Forelimb muscle (tissue), 1 donor: ENCODE results near the gene FHOD3. TPM values are rescaled to one million over a fixed set of nuclear protein-coding genes. Genes with fewer than 3 reads are reported as not detected.

Source experiments
- DNase-seq: peaks from one replicate; pipeline ENCODE4 v3.0.0-alpha.2; 2013; ENCODE audit warnings: low read depth
- polyA plus RNA-seq: library from polyadenylated mRNA; unstranded; fragments of 120-200 nt; gene quantifications from one replicate; pipeline ENCODE4 v1.2.1, GENCODE V29; 2013; ENCODE audit not compliant: insufficient read length

Gene FHOD3
- polyA plus RNA-seq, 1 donor = 30.8 TPM

DNA sequence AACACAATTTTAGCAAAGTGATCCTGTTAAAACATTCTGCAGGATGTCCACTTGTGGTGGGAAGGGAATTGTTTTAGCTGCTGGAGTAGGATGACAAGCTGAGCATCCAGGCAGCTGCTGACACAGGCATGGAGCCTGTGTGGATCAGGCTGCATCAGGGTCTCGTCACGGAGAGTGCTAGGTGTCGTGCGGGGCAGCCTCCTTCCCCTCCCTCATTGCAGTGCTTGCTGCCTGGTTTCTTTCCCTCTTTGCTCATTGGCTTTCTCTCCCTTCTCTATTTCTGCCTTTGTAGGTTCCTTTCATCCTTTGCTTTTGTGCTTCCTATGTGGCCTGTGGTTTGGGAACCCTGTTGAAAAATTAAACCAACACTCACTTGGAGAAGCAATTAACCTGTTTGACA, 358.4 kb downstream of the FHOD3 start:
- DNase-seq = no peak

DNA sequence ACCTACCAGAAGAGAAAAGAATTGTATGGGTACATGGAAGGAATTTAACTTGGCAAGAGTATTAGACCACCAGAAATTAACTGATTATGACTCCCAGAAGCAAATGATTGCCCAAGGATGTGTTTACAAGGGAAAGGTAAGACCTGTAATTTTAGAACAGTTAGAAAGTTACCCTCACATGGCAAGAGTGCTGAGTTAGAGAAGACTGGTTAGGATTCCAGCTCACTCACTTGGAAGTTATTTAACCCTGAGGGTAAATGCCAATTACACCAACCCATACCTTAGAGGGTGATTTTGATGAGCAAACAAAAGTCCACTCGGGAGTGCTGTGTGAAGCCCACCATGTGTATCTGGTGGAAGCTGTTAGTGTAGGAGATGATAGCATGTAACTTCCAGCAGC, 361.1 kb downstream of the FHOD3 start:
- no peak for DNase-seq

DNA sequence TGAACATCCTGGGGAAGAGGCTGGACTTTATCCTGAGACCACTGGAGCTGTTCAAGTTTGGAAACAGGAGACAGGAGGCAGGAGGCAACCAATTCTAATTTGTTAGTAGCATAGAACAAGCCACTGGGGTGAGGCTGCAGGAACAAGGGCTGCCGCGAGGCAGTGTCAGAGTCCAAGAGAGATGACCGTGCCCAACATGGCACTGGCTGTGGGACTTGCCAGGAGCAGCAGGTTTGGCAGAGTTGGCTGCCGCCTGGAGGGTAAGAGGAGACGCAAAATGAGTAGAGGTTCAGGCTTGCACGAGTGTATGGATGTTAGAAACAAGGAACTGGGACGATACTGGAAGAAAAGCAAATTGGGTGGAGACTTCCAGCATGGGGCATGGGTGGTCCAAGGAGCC, 362.8 kb downstream of the FHOD3 start:
- DNase-seq = no peak

DNA sequence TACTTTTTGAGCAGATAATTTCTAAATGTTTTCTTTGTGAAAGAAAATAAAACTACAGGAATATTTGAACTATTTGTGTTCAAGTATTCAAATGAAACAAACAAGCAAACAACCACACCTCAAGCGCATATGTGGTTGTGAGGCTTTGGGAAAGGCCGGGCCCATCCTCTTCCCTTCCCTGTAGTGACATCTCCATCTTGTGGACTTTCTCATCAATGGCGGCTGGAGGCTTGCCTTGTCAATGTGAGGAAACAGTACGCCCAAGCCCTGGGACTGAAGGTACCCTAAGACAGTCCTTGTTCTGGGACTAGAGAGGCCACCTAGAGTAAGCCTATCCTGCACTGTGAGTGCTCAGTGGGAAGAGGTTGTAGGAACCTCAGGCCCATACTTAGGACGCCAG, 364.5 kb downstream of the FHOD3 start:
- DNase-seq = no peak

DNA sequence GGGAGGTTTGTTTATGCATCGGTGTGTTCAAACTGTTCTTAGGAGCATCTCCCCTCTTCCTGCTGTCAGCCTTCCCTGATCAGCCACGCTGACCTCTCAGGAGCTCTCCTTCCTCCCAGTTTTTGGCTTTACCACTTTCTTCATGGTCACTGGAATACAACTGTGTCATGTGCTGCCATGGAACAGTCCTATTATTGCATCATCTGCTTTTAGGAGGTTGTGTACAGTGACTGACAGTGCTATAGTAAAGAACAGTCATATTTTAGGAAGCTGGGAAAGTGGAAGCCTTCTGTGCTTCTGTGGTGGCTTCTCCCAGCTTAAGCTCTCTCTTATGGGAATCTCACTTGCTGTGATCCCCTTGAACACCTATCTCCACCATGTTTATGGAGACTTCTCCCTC, 365.8 kb downstream of the FHOD3 start:
- DNase-seq = no peak

DNA sequence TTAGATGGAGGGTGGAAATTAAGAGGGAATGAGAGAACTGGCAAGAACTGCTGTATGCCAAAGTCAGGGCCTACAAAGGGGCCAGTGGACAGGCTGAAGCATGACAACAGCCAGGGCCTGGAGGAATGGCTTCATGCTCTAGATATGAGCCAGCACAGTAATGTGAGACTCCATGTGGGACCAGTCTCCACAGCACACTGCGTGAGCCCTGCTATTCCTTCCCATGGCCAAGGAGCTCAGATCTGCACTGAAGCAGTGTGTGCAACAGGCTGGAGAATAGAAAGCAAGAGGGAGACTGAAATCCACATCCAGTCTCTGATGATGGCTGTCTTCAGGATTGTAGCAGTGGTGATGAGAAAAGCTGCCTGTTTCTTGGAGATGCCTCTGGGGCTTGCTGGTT, 368.4 kb downstream of the FHOD3 start:
- DNase-seq = no peak

DNA sequence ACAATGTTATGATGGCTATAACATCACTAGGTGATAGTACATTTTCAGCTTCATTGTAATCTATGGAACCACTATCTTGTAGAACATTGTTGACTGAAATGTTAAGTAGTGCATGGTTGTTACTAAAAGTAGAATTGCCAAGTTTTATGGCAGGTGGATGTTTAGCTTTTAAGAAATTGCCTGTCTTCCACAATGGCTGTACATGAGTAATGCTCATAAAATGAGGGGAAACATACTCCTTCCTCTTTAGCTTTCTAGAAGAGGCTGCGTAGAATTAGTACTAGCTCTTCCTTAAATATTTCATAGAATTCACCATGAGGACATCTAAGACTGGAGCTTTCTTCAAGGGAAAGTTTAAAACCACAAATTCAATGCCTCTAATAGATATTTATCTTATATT, 370.3 kb downstream of the FHOD3 start:
- no peak for DNase-seq

DNA sequence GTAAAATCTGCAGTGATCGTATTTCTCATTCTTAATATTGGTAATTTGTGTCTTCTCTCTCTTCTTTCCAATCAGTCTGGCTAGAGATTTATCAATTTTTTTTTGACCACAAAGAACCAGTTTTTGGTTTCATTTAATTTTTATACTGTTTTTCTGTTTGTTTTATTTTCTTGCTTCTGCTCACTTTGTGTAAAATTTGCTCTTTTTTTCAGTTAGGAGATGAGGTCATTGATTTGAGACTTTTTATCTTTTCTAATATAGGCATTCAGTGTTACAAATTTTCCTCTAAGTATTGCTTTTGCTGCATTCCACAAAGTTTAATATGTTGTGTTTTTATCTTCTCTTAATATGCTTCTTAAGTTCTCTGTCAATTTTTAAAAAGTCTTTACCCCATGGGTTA, 370.8 kb downstream of the FHOD3 start:
- no peak for DNase-seq

DNA sequence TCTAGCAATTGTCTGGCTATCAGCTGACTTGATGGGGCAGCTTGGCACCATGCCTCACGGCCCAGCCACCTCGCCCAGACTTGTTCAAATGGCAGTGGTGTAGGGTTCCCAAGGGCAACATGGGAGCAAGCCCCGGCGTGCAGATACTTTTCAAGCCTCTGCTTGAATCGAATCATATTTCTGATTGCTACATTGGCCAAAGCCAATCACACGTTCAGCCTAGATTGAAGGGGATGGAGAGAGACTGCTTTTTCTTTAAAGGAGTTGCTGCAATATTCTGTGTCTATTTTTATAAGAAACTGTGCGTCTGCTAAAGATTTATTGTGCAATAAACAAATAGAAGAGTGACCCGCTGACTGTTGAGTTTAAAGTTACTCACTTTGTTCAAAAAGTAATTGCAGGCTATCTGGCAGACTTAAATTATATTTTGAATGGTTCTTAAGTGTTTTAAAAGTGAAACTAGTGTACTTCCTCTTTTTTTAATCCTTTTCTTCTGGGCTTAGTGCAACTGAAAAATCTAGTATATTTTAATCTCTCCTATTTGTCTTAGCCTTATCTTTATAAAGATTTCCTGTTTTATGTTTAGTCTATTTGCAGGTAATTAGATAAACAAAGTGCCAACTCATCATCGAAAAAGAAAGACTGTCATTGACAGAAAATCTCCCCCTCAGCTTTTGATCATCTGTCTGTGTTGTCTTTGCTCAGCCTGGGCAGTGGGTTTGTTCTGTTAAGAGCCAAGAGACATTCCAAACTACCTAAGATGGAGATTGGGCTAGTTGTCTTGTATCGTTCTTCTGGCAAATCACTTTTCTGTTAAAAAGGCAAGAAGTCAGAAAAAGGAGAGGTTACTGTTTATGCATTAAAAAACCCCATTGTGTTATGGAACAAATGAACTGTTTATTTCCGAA, 375.2 kb downstream of the FHOD3 start:
- DNase-seq = no peak

DNA sequence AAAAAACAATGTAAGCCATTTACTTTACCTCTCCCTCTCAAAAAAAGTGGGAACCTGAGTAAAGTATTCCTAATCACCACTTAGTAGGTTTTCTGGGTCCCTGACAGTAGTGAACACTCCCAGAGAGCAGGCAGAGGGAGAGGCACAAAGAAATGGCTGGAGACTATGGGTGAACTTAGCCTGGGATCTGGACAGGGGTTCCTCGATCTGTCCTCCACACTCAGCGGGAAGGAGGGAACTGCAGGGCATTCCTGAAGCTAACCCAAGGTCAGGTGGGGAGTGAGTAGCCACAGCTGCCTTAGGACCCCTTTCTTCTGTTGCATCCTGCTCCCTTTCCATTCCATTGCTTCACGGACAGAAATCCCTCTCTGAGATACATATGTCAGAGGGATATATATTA, 375.9 kb downstream of the FHOD3 start:
- DNase-seq = no peak

DNA sequence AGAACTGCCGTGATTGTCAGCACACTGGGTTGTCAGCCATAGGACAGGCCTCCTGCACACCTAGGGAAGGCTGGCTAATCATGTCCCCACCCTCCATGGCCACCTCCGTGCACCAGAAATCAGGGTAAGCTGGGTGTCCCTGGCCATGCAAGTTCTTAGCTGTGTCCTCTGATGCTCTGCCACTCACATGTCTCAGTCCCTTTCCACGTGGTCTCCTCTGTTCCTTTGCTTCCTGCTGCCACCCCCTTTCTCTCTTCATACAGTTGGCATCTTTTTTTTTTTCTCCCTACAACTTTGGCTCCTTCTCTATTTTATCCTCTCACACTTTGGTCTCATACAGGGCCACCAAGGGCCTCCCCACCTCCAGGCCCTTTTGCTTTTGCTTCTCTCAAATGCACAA, 377.6 kb downstream of the FHOD3 start:
- DNase-seq = no peak

DNA sequence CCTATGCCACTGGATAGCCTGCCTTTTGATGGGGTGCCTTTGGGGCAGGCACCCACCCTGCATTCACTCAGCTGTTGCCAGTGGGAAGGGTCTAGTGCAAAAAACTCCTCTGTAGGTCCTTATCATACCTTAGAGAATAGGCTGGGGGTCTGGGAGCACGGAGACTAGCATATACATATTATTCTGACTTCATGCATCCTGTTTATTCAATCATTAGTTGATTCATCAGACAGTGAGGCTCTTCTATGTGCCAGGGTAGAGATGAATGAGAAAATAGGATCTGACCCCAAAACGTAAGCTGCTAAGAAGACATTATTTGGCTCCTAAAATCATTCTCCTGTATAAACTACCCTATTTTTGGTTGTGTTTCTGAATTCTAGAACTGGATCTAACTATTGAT, 378.0 kb downstream of the FHOD3 start:
- DNase-seq = no peak

DNA sequence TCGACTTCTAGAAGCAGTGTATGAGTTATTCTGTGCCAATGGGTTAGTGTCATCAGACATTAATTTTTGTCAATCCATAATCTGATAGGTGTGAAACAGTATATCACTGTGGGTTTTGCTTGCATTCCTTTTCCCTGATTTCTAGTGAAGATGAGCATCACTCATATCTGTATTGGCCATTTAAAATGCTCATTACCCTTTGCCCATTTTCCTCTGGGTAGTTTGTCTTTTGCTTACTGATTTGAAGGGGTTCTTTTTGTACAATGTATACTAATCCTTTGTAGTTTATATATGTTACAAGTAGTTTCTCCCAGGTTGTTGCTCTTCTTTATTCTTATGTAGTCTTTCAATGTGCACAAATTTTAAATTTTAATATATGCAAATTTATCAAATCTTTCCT, 379.1 kb downstream of the FHOD3 start:
- DNase-seq = no peak

DNA sequence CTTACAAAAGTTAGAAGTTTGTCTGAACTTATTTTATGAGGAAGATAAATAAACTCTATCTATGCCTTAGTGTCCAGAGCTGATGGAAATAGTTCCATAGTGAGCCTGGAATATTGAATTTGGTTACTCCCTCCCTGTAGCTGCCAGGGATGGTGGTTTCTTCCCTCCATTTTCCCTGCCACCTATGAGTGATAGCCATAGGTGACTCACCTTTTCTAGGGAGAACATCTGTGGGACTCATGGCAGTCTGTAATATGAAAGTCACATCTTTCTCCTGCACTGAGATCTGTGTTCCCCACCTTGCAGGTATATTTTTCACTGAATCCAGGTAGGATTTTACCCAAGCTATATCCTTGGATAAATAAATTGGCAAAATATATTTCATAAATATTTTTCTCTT, 382.5 kb downstream of the FHOD3 start:
- DNase-seq = no peak

DNA sequence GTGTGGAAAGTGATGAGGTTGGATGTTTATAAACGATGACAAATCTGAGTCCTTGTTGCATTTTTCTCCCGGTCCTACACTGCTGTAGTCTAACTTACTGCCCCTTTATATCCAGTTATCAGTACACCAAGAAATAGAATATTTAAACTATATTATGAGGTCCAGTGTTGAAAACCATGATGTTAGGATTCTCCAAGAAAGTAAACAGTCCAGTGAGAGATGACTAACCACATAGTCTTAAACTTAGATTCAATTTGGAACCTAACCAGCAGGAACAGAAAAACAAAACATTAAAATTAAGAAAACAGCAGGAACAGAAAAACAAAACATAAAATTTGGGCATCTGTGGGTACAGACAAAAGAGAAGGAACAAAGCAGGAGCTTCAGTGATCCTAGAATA, 388.1 kb downstream of the FHOD3 start:
- no peak for DNase-seq

DNA sequence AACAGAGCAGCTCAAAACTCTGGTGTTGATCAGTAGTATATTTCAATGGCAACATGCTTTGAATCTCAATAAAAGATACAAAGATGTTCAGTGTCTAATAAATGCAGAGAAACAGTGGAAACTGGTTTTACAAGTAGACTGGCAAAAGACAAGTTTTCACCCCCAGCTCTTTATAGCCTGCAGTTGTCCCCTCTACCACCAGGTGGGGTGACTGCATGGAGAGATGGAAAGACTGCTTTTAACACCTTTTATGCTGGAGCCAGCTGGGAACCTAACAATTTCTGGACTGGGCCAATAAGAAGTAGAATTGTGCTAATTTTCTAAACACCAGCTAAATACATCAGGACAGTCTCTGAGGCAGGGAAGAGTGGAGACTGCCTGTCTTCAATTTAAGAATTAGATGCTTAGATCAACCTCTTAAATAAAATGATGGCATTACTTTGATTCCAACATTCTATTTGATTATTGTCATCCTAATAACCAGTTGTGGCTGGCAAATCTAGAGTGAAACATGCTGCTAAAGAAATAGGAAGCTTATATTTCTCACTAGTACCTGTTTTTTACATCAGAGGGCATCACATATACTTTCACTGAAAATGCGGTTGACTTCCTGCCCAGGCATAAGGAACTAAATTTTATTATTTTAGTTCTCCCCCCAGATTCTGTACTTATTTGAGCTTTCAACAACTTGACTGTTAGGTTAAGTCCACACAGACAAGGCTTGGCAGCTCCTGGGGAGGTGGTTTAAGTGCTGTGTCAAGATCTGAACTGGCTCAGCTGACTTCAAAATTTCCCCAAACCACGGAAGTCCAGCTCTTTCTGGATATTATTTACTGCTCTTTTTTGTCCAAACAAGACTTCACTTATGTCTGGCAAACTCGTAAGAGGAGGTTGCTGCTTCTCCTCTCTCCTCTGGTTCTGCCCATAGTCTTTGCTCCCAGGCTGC, 390.8 kb downstream of the FHOD3 start:
- no peak for DNase-seq

DNA sequence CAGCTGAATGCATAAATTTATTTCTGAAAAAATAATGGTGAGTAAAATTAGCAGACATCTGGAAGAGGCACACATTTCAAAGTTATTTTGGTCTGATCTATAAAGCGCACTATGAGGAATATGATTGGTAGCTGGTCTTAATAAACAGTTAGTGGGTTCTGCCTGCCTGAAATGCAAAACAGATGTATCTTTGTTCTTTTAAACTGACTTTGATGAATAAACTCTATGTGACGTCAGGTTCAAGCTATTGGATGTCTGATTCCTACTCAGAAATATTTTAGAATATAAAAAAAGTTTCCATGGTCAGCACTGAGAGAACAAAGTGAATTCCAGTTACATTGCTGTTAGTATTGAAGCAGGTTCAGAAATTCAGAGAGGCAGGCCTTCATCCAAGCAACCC, 394.9 kb downstream of the FHOD3 start:
- no peak for DNase-seq

DNA sequence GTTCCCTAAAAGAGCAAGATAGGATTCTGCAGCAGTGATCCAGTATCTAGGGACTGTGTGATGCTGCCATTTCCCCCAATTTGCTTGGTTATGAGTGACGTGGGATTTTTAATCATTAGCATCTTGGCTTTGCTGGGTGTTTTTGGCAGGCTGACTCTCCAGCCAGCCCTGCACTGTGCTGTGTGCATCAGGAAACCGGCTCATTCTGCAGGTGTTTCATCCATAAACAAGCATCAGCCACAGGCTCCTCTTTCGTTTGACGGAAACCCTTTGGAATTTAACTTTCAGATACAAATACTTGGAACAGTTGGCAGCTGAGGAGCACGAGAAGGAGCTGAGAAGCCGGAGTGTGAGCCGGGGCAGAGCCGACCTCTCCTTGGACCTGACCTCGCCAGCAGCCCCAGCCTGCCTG, 395.4 kb downstream of the FHOD3 start:
- DNase-seq = no peak

DNA sequence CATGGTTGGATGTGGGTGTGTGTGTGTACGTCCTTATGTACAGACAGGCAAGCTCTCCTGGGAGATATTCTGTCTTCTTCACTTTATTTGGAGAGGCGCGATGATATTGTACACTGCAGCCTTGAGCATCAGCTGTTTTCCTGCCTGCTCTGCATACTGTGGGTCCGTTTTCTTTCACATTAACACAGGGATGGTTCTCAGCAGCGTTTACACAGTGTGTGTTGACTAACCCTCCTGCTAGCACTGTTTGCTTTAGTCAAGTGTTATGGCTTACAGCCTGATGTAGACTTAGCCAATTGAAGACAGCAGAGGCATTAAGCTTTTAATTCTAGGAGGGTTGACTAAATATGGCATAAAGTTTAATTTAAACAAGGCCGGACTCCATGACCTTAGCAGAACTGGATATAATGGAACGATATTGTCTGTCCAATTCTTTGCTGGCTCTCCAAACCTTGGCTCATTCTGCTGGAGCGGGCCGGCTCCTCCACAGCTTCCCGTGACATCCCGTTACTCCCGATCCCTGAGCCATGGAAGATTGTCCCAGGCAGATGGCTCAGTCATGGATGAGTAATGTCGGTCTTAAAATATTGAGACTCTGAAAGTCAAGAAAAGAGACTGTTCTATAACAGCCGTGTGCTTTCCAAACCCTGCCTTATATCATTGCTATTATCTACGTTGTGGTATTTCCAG, 396.6 kb downstream of the FHOD3 start:
- no peak for DNase-seq

DNA sequence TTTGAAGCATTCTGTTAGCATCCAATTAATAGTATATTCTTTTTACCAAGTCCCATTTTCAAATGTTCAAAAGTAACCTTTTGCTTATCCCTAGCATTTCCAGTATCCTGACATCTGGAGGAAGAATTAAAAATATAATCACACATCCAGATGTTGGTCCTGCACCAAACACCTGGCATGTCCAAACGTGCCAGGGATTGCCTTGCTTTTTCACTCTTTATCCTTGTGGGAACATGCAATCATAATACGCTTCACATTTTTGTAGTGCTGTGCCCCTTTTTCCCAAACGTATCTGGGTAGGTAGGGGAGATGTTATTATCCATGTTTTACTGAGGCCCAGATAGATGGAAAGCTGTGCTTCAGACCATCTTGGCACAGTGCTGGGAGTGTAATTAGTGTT, 398.3 kb downstream of the FHOD3 start:
- no peak for DNase-seq

DNA sequence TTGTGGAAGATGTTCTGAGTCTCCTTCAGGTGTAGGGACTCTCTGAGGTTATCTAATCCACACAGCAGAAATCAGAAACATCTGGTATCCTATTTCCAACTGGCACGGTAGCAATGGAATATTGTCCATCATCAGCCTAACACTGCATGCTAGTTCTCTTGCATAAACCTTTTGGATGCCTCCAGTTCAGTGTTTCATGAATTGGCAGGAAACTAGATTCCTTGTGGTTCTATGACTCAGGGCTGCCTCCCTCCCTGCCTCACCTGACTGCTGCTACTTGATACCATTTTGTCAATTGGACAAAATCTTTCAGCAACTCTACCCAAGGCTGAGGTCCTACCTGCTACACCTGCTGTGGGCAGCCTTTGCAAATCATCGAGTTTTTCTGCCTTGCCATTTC, 400.4 kb downstream of the FHOD3 start:
- DNase-seq = no peak

DNA sequence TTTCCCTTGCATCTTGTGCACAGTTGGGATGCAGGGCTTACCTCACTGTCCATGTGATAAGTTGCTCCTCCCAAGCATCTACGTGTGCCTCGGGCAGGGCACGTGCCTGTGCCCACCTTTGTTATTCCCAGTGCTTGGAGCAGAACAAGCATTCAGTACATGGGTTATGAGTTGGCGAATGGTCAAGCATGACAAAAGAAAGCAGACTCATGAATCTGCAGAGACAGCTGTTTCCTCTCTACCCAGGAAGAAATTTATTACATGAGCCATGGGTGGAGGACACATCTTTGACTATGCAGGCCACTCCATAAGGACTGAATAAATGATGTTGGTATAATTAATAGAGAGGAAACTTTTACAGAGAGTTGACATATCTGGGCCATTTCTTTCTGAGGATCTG, 403.4 kb downstream of the FHOD3 start:
- no peak for DNase-seq
